Nephron progenitor cell (in vitro differentiated cells): ENCODE results near the gene PPP6R3.
"Not testable (repeated sequence)": the region's sequence is repeated elsewhere in the genome, so short reads cannot be mapped to it uniquely, and the experiment has no call there.

Source experiments
- DNase-seq: peaks from one replicate; pipeline ENCODE4 v3.0.0; 2021
- H3K27ac Mint-ChIP-seq: 2 replicates; pipeline ENCODE4 v1.8.0; 2021; ENCODE audit warnings: mild to moderate bottlenecking, moderate library complexity, mixed read lengths
- H3K27me3 Mint-ChIP-seq: 2 replicates; pipeline ENCODE4 v1.8.0; 2021; ENCODE audit warnings: mild to moderate bottlenecking, low read depth, mixed read lengths; ENCODE audit not compliant: poor library complexity
- H3K36me3 Mint-ChIP-seq: 2 replicates; pipeline ENCODE4 v1.8.0; 2021; ENCODE audit warnings: low read depth, mixed read lengths
- H3K4me1 Mint-ChIP-seq: 2 replicates; pipeline ENCODE4 v1.8.0; 2021; ENCODE audit warnings: mixed read lengths
- H3K4me3 Mint-ChIP-seq: 2 replicates; pipeline ENCODE4 v1.8.0; 2021; ENCODE audit warnings: mild to moderate bottlenecking, moderate library complexity, mixed read lengths
- H3K9me3 Mint-ChIP-seq: 2 replicates; pipeline ENCODE4 v1.8.0; 2021; ENCODE audit warnings: mild to moderate bottlenecking, moderate library complexity, mixed read lengths
- CTCF ChIP-seq: fragments of 200-600 bp; sonication (generic); IDR thresholded peaks from 2 replicates; pipeline ENCODE4 v1.5.0; 2021; ENCODE audit warnings: antibody characterized with exemption

PPP6R3 gene

GRCh38 chr11:68609761-68610160, 149.2 kb downstream of the PPP6R3 start:
- no peak for TF ChIP-seq CTCF
- DNase-seq: no peak
- H3K4me3 Mint-ChIP-seq: no peak overlapping the region
- peaks cover 87% of the 10 kb centered on the region for H3K36me3 Mint-ChIP-seq
- no peaks in the 10 kb centered on the region for H3K9me3 Mint-ChIP-seq
- peaks cover 29% of the 10 kb centered on the region for H3K4me1 Mint-ChIP-seq
- peak overlapping the region; percentile 91 for H3K27ac Mint-ChIP-seq
- no peaks in the 10 kb centered on the region for H3K27me3 Mint-ChIP-seq

- H3K27me3 Mint-ChIP-seq: no peaks in the 10 kb centered on the region
- no peak overlapping the region for H3K4me3 Mint-ChIP-seq
- H3K4me1 Mint-ChIP-seq: peaks cover 29% of the 10 kb centered on the region
- TF ChIP-seq CTCF: no peak
- peaks cover 87% of the 10 kb centered on the region for H3K36me3 Mint-ChIP-seq
- DNase-seq: no peak
- peak overlapping the region; percentile 42 for H3K27ac Mint-ChIP-seq
- H3K9me3 Mint-ChIP-seq: no peaks in the 10 kb centered on the region
These were observed 150.0 kb downstream of the PPP6R3 start for GRCh38 chr11:68610452-68611116.

DNA sequence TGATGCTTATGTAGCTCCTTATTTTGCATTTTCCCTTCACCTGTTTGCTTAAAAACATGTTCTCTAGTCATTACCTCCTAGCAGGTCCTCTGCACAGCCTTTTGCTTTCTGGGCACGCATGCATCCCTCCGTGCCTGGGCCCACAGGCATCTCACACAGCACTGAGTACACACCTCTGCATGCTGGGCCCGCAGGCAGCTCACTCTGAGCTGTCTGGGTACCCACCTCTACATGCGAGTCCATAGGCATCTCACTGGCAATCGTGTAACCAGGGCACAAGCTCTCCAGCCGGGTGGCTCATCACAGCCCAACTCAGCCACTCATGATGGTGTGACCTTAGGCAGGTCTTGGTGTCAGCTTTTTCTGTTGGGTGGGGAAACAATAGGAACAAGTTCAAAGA, 155.1 kb downstream of the PPP6R3 start:
- Mint-ChIP-seq H3K27me3 (peaks cover 7% of the 10 kb centered on the region), H3K36me3 (peaks cover 60% of the 10 kb centered on the region), H3K4me3 (no peak overlapping the region), H3K4me1 (no peaks in the 10 kb centered on the region), H3K27ac (no peak overlapping the region), H3K9me3 (peaks cover 10% of the 10 kb centered on the region)
- no peak for DNase-seq
- TF ChIP-seq CTCF: no peak

- peaks cover 31% of the 10 kb centered on the region for H3K9me3 Mint-ChIP-seq
- peaks cover 36% of the 10 kb centered on the region for H3K36me3 Mint-ChIP-seq
- H3K4me1 Mint-ChIP-seq: no peaks in the 10 kb centered on the region
- H3K27ac Mint-ChIP-seq: no peak overlapping the region
- DNase-seq: no peak
- no peak for TF ChIP-seq CTCF
- H3K4me3 Mint-ChIP-seq: no peak overlapping the region
- peaks cover 7% of the 10 kb centered on the region for H3K27me3 Mint-ChIP-seq
These were observed 157.6 kb downstream of the PPP6R3 start for GRCh38 chr11:68617925-68618809.

GRCh38 chr11:68621826-68622225, 161.3 kb downstream of the PPP6R3 start:
- TF ChIP-seq CTCF: no peak
- Mint-ChIP-seq H3K27ac (no peak overlapping the region), H3K36me3 (peaks cover 3% of the 10 kb centered on the region), H3K27me3 (peaks cover 15% of the 10 kb centered on the region), H3K4me1 (no peaks in the 10 kb centered on the region), H3K9me3 (peaks cover 45% of the 10 kb centered on the region), H3K4me3 (no peak overlapping the region)
- DNase-seq: no peak

GRCh38 chr11:68623706-68624105, 163.2 kb downstream of the PPP6R3 start:
- Mint-ChIP-seq H3K27me3 (peaks cover 15% of the 10 kb centered on the region), H3K9me3 (peaks cover 40% of the 10 kb centered on the region)
- not testable (repeated sequence) for H3K4me3 Mint-ChIP-seq, H3K36me3 Mint-ChIP-seq, H3K27ac Mint-ChIP-seq, DNase-seq, H3K4me1 Mint-ChIP-seq

GRCh38 chr11:68625069-68625468, 164.5 kb downstream of the PPP6R3 start:
- H3K4me3 Mint-ChIP-seq, DNase-seq, H3K4me1 Mint-ChIP-seq, H3K27ac Mint-ChIP-seq, H3K36me3 Mint-ChIP-seq: not testable (repeated sequence)
- Mint-ChIP-seq H3K9me3 (peaks cover 40% of the 10 kb centered on the region), H3K27me3 (peaks cover 10% of the 10 kb centered on the region)

DNA sequence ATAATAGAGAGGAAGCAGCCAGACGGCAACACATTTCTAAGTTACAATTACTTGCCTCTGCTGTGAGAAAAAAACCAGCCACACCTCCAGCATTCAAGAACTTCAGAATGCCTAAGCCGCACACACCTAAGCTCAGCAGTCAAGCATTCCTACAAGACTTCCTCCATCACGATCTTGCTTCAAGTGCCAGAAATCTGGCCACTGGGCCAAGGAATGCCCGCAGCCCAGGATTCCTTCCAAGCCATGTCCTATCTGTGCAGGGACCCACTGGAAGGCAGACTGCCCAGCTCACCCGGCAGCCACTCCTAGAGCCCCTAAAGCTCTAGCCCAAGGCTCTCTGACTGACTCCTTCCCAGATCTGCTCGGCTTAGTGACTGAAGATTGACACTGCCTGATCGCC, 165.7 kb downstream of the PPP6R3 start:
- H3K9me3 Mint-ChIP-seq: peaks cover 36% of the 10 kb centered on the region
- peaks cover 10% of the 10 kb centered on the region for H3K27me3 Mint-ChIP-seq
- H3K27ac Mint-ChIP-seq, H3K36me3 Mint-ChIP-seq, H3K4me1 Mint-ChIP-seq, H3K4me3 Mint-ChIP-seq, DNase-seq: not testable (repeated sequence)

DNA sequence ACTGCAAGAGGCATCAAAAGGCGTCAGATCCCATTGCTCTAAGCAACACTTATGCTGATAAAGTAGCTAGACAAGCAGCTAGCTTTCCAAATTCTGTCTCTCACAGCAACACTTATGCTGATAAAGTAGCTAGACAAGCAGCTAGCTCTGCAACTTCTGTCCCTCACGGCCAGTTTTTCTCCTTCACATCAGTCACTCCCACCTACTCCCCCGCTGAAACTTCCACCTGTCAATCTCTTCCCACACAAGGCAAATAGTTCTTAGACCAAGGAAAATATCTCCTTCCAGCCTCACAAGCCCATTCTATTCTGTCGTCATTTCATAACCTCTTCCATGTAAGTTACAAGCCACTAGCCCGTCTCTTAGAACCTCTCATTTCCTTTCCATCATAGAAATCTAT, 168.3 kb downstream of the PPP6R3 start:
- H3K27ac Mint-ChIP-seq, H3K36me3 Mint-ChIP-seq: not testable (repeated sequence)

More for the DNA sequence above, 168.3 kb downstream of the PPP6R3 start:
- DNase-seq, H3K4me3 Mint-ChIP-seq, H3K27me3 Mint-ChIP-seq, H3K4me1 Mint-ChIP-seq: not testable (repeated sequence)
- peaks cover 13% of the 10 kb centered on the region for H3K9me3 Mint-ChIP-seq
